Mesenchymal stem cell (in vitro differentiated cells and primary cell): ENCODE results near the gene WDR19.

Experiments used
- DNase-seq: peaks from one replicate; pipeline ENCODE4 v3.0.0-alpha.2; 2013
- H2AFZ ChIP-seq: one replicate; pipeline ENCODE4 v1.6.1; 2013; ENCODE audit warnings: low read depth, mild to moderate bottlenecking, control low read depth, inconsistent platforms, low read length, moderate library complexity
- H2AK5ac ChIP-seq: 2 replicates; pipeline ENCODE4 v1.6.1; 2013; ENCODE audit warnings: low read length, moderate library complexity, mild to moderate bottlenecking, inconsistent platforms; ENCODE audit not compliant: severe bottlenecking
- H2BK120ac ChIP-seq: one replicate; pipeline ENCODE4 v1.6.1; 2013; ENCODE audit warnings: low read depth, mild to moderate bottlenecking, inconsistent platforms, low read length, moderate library complexity
- H2BK12ac ChIP-seq, 2 experiments: one replicate each; pipeline ENCODE4 v1.6.1; 2013; ENCODE audit warnings: inconsistent platforms in 2 of 2, low read length in 2 of 2, mild to moderate bottlenecking in 2 of 2, moderate library complexity in 2 of 2, control low read depth in 1 of 2
- H2BK15ac ChIP-seq: one replicate; pipeline ENCODE4 v1.6.1; 2013; ENCODE audit warnings: mild to moderate bottlenecking, low read depth, inconsistent platforms; ENCODE audit not compliant: poor library complexity, severe bottlenecking
- H2BK5ac ChIP-seq: 2 replicates; pipeline ENCODE4 v1.6.1; 2013; ENCODE audit warnings: low read depth, mild to moderate bottlenecking, low read length, control low read depth, inconsistent platforms; ENCODE audit not compliant: poor library complexity, severe bottlenecking
- H3K14ac ChIP-seq, 2 experiments: one replicate each; pipeline ENCODE4 v1.6.1; 2013; ENCODE audit warnings: inconsistent platforms in 2 of 2, low read length in 2 of 2, control low read depth in 1 of 2, mild to moderate bottlenecking in 1 of 2, moderate library complexity in 1 of 2
- H3K18ac ChIP-seq, 2 experiments: one replicate each; pipeline ENCODE4 v1.6.1; 2013; ENCODE audit warnings: inconsistent platforms in 2 of 2, low read length in 2 of 2, control low read depth in 1 of 2, low read depth in 1 of 2, mild to moderate bottlenecking in 1 of 2
- H3K23ac ChIP-seq, 2 experiments: one replicate each; pipeline ENCODE4 v1.6.1; 2013; ENCODE audit warnings: inconsistent platforms in 2 of 2, low read length in 2 of 2, mild to moderate bottlenecking in 2 of 2, moderate library complexity in 2 of 2, control low read depth in 1 of 2
- H3K27ac ChIP-seq: 2 replicates; pipeline ENCODE4 v1.5.1; 2013; ENCODE audit warnings: mild to moderate bottlenecking, moderate library complexity, low read length, control low read depth, inconsistent platforms; ENCODE audit not compliant: poor library complexity, severe bottlenecking
- H3K27me3 ChIP-seq, 2 experiments: 2 replicates each; pipeline versions ENCODE4 v1.6.1 to v1.7.0; 2013; ENCODE audit warnings: low read length in 2 of 2, mild to moderate bottlenecking in 2 of 2, moderate library complexity in 2 of 2, control low read depth in 1 of 2, inconsistent platforms in 1 of 2; ENCODE audit not compliant: control insufficient read depth in 1 of 2, insufficient read depth in 1 of 2
- H3K36me3 ChIP-seq, 2 experiments: 2 replicates each; pipeline versions ENCODE4 v1.6.1 to v1.7.0; 2013; ENCODE audit warnings: low read length in 2 of 2, control low read depth in 1 of 2, inconsistent platforms in 1 of 2, low read depth in 1 of 2, mild to moderate bottlenecking in 1 of 2; ENCODE audit not compliant: insufficient read depth in 2 of 2, control insufficient read depth in 1 of 2
- H3K4ac ChIP-seq, 2 experiments: one replicate each; pipeline ENCODE4 v1.6.1; 2013; ENCODE audit warnings: inconsistent platforms in 2 of 2, low read length in 2 of 2, mild to moderate bottlenecking in 2 of 2, moderate library complexity in 2 of 2, control low read depth in 1 of 2, low read depth in 1 of 2
- H3K4me1 ChIP-seq: 2 replicates; pipeline ENCODE4 v1.6.1; 2013; ENCODE audit warnings: low read depth, low read length, control low read depth; ENCODE audit not compliant: control insufficient read depth, insufficient read depth
- H3K4me2 ChIP-seq: 2 replicates; pipeline ENCODE4 v1.6.1; 2013; ENCODE audit warnings: low read length, mild to moderate bottlenecking, inconsistent platforms; ENCODE audit not compliant: poor library complexity, severe bottlenecking
- H3K4me3 ChIP-seq, 2 experiments: 2 replicates each; pipeline versions ENCODE4 v1.5.1 to v1.7.0; 2013; ENCODE audit warnings: low read length in 2 of 2, mild to moderate bottlenecking in 2 of 2, control low read depth in 1 of 2, low read depth in 1 of 2; ENCODE audit not compliant: insufficient read depth in 1 of 2
- H3K79me1 ChIP-seq: replicated peaks from 2 replicates; pipeline ENCODE4 v1.6.1; 2013; ENCODE audit warnings: mild to moderate bottlenecking, control low read depth, low read length, inconsistent platforms; ENCODE audit not compliant: poor library complexity, severe bottlenecking
- H3K9ac ChIP-seq: 2 replicates; pipeline ENCODE4 v1.7.0; 2013; ENCODE audit warnings: mild to moderate bottlenecking, low read length, moderate library complexity
- H3K9me3 ChIP-seq: 2 replicates; pipeline ENCODE4 v1.7.0; 2013; ENCODE audit warnings: mild to moderate bottlenecking, low read length; ENCODE audit not compliant: control insufficient read depth
- H4K8ac ChIP-seq: one replicate; pipeline ENCODE4 v1.6.1; 2013; ENCODE audit warnings: inconsistent platforms, mild to moderate bottlenecking, low read length, moderate library complexity
- H4K91ac ChIP-seq: one replicate; pipeline ENCODE4 v1.6.1; 2013; ENCODE audit warnings: mild to moderate bottlenecking, low read length, inconsistent platforms
- WGBS: methylation state at CpG from one replicate; pipeline ENCODE4 v1.1.7; 2013; ENCODE audit warnings: mixed read lengths; 5-methylcytosine and 5-hydroxymethylcytosine counted together

The WDR19 gene

DNA sequence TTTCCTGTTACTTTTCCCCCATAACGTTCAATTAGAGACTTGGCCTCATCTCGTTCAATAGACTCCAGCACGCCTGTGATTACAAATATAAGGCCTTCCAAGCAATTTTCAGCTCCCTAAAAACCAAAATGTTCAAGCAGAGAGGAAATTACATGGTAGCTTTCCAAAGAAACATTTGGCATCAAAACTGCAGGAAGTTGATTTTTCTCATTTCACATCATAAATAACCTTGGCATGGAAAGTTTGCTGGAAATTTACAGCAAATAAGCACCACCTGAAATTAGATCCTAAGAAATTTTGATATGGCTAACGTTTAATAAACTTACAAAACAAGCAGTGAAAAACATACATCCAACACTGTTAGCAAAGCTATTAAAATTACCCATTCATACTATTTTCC is 130.5 kb downstream of the WDR19 start:
- Histone ChIP-seq H3K18ac (no peak overlapping the region), H3K9me3 (no peaks in the 10 kb centered on the region), H3K36me3 (peaks cover 21 to 88% of the 10 kb centered on the region in 2 experiments), H3K4me3 (no peak overlapping the region), H2AFZ (no peak overlapping the region), H3K4me2 (no peak overlapping the region), H3K4me1 (peaks cover 5% of the 10 kb centered on the region), H3K23ac (no peak overlapping the region), H4K91ac (no peak overlapping the region), H3K14ac (no peak overlapping the region), H3K27me3 (no peaks in the 10 kb centered on the region), H4K8ac (no peak overlapping the region), H3K9ac (no peak overlapping the region), H2BK120ac (no peak overlapping the region), H3K79me1 (peaks cover 26% of the 10 kb centered on the region), H3K4ac (no peak overlapping the region), H2BK15ac (no peak overlapping the region), H2AK5ac (no peak overlapping the region), H2BK5ac (no peak overlapping the region), H2BK12ac (no peak overlapping the region), H3K27ac (no peak overlapping the region)
- DNase-seq: no peak
- 70% methylated on average over 4 of the region's 4 CpGs for WGBS

DNA sequence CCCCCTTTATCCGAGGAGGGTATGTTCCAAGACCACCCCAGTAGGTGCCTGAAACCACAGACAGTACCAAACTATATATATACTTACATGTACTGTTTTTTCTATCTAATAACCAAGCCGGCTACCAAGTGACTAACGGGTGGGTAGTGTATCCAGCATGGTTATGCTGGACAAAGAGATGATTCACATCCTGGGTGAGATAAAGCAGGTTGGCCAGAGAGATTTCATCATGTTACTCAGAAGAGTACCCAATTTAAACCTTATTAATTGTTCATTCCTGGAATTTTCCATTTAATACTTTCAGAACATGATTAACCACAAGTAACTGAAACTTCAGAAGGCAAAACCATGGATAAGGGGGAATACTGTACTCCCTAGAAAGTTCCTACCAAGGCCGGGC is 137.3 kb downstream of the WDR19 start:
- H3K23ac ChIP-seq: no peak overlapping the region
- H3K4ac ChIP-seq: no peak overlapping the region
- peaks cover 15% of the 10 kb centered on the region for H3K79me1 ChIP-seq
- no peak overlapping the region for H3K14ac ChIP-seq
- peaks cover 10 to 29% of the 10 kb centered on the region in 2 experiments for H3K36me3 ChIP-seq
- H2BK120ac ChIP-seq: no peak overlapping the region
- no peak overlapping the region for H2BK12ac ChIP-seq
- H3K27me3 ChIP-seq: no peaks in the 10 kb centered on the region
- no peaks in the 10 kb centered on the region for H3K9me3 ChIP-seq
- no peak overlapping the region for H4K8ac ChIP-seq
- no peak overlapping the region for H2AFZ ChIP-seq
- no peak overlapping the region for H2BK15ac ChIP-seq
- H3K18ac ChIP-seq: no peak overlapping the region
- DNase-seq: peak; percentile 70
- WGBS: 58% methylated on average over 2 of the region's 4 CpGs
- no peak overlapping the region for H4K91ac ChIP-seq
- no peak overlapping the region for H3K4me2 ChIP-seq
- no peak overlapping the region for H2BK5ac ChIP-seq
- no peak overlapping the region for H3K4me3 ChIP-seq
- no peak overlapping the region for H2AK5ac ChIP-seq
- peak overlapping the region; percentile 24 for H3K9ac ChIP-seq
- H3K4me1 ChIP-seq: peaks cover 3% of the 10 kb centered on the region
- H3K27ac ChIP-seq: peak overlapping the region; percentile 76

DNA sequence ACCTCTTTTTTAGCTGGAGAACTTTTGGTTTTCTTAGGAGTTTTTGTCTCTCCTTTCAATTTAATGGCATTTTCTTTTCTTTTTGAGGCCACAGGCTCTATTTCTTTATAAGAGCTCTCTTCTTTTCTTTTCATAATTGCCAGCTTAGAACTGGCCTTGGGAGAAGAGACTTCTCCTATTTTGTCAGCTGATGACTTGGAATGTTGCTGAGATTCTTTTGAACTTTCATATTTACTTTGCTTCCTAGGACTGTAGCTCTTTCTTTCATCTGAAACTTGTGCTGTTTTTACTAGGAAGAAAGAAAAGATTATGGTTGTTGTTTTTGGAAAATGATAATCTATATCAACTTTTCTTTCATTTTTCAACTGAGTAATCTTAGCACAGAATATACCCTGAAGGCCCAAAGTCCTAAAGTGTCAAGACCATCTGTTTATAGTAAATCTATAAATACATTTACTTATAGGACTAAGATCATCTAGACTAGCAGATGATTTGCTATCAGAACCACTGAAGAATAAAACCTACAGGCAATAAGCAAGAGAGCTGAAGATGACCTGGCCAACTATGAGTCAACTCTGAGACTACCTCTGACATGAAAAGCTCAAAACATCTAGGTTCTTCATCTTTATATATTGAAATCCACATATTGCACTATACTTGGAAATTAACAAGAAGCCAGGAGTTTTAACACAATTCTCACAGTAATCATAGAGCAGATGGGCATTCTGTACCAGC is 138.2 kb downstream of the WDR19 start:
- no peak overlapping the region for H3K18ac ChIP-seq
- H3K4me1 ChIP-seq: peaks cover 7% of the 10 kb centered on the region
- no peak overlapping the region for H3K23ac ChIP-seq
- no peak overlapping the region for H2BK120ac ChIP-seq
- H2BK12ac ChIP-seq: no peak overlapping the region
- no peaks in the 10 kb centered on the region for H3K9me3 ChIP-seq
- no peak overlapping the region for H2BK5ac ChIP-seq
- no peak overlapping the region for H3K4me3 ChIP-seq
- peak overlapping the region; percentile 24 for H3K9ac ChIP-seq
- H2AFZ ChIP-seq: no peak overlapping the region
- no peak overlapping the region for H3K4ac ChIP-seq
- no peak overlapping the region for H3K14ac ChIP-seq
- H4K8ac ChIP-seq: no peak overlapping the region
- peaks cover 12 to 22% of the 10 kb centered on the region in 2 experiments for H3K36me3 ChIP-seq
- H3K27me3 ChIP-seq: no peaks in the 10 kb centered on the region
- DNase-seq: peak; percentile 19
- H3K27ac ChIP-seq: peak overlapping the region; percentile 73
- H3K4me2 ChIP-seq: no peak overlapping the region
- H4K91ac ChIP-seq: no peak overlapping the region
- H2AK5ac ChIP-seq: no peak overlapping the region
- H3K79me1 ChIP-seq: peaks cover 8% of the 10 kb centered on the region
- H2BK15ac ChIP-seq: no peak overlapping the region

DNA sequence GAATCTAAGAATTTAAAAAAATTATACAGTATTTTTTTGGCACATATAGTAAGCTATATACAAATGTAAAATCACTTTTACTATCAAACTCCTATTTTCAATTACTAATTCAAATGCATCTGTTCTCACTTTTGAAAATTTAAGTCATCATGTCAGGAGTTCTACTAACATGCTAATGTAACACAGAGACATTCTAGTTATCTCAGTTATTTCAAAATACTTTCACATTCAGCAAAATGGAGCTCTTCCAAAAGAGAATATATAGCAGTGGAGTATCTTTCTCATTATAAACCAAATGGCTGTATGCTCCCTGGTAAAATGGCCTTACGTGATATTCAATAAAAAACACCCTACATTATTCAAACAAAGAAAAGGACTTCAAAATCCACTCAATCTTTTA is 141.5 kb downstream of the WDR19 start:
- Histone ChIP-seq H2BK5ac (no peak overlapping the region), H3K18ac (no peak overlapping the region)
- WGBS: no CpG with 5 or more reads among the region's 1 CpG

More for the DNA sequence above, 141.5 kb downstream of the WDR19 start:
- no peak overlapping the region for H4K8ac ChIP-seq
- no peaks in the 10 kb centered on the region for H3K27me3 ChIP-seq
- no peaks in the 10 kb centered on the region for H3K9me3 ChIP-seq
- H3K23ac ChIP-seq: no peak overlapping the region
- H2AFZ ChIP-seq: no peak overlapping the region
- no peak overlapping the region for H3K14ac ChIP-seq
- no peak overlapping the region for H3K9ac ChIP-seq
- H3K4me3 ChIP-seq: no peak overlapping the region
- H2BK120ac ChIP-seq: no peak overlapping the region
- H3K4me2 ChIP-seq: no peak overlapping the region
- DNase-seq: no peak
- H3K36me3 ChIP-seq: peaks cover 4 to 23% of the 10 kb centered on the region in 2 experiments
- H2BK15ac ChIP-seq: no peak overlapping the region
- no peak overlapping the region for H3K27ac ChIP-seq
- H2AK5ac ChIP-seq: no peak overlapping the region
- H2BK12ac ChIP-seq: no peak overlapping the region
- H4K91ac ChIP-seq: no peak overlapping the region
- peaks cover 11% of the 10 kb centered on the region for H3K79me1 ChIP-seq
- H3K4me1 ChIP-seq: peaks cover 5% of the 10 kb centered on the region
- no peak overlapping the region for H3K4ac ChIP-seq
